T-cell (primary cell): ENCODE measurements around the gene CCDC88C. TPM values are rescaled to one million over a fixed set of nuclear protein-coding genes. Genes with fewer than 3 reads are reported as not detected.

Source experiments
- ATAC-seq, 4 experiments: fragments of 200-7000 bp in 3 of 4; fragments of 150-1000 bp in 1 of 4; cut with Tn5 transposase; replicated peaks in 1 of 4; 1 replicate in 3 of 4; 2 replicates in 1 of 4; pipeline ENCODE4 v1.10.0; 2021; ENCODE audit warnings: moderate library complexity in 3 of 4, mild to moderate bottlenecking in 2 of 4, moderate number of reproducible peaks in 1 of 4
- CTCF ChIA-PET, 2 donors: fragments of 300-600 bp; sonication (Branson Sonifier 250); formaldehyde crosslinking; loops; one replicate each; lab custom pipeline; 2022; ENCODE audit warnings: antibody characterized with exemption in 2 of 2; lab: Charles Lee
- POLR2A ChIA-PET, 2 donors: fragments of 300-600 bp; sonication (Branson Sonifier 250); formaldehyde crosslinking; loops; one replicate each; lab custom pipeline; 2022; ENCODE audit warnings: antibody characterized with exemption in 2 of 2; lab: Charles Lee
- DNase-seq, 35 experiments: peaks; one replicate each; pipeline versions ENCODE4 v3.0.0 to v3.0.0-alpha.2; 2013 to 2023
- H3K27ac ChIP-seq: one replicate; pipeline ENCODE4 v1.5.1; 2013; ENCODE audit warnings: low read length
- H3K27me3 ChIP-seq, 2 experiments: replicated peaks in 1 of 2; 1 replicate in 1 of 2; 2 replicates in 1 of 2; pipeline versions ENCODE4 v1.6.1 to v1.7.0; 2013; ENCODE audit warnings: low read length in 1 of 2, mixed read lengths in 1 of 2; ENCODE audit not compliant: control insufficient read depth in 2 of 2, insufficient read depth in 2 of 2; ENCODE audit errors: extremely low read depth in 1 of 2
- H3K36me3 ChIP-seq, 2 donors: 1 replicate in 1 of 2; 2 replicates in 1 of 2; pipeline versions ENCODE4 v1.6.1 to v1.7.0; 2013; ENCODE audit warnings: low read length in 1 of 2; ENCODE audit not compliant: control insufficient read depth in 2 of 2, insufficient read depth in 1 of 2; ENCODE audit errors: extremely low read depth in 1 of 2
- H3K4me1 ChIP-seq, 2 experiments: 1 replicate in 1 of 2; 2 replicates in 1 of 2; pipeline versions ENCODE4 v1.6.1 to v1.7.0; 2013; ENCODE audit warnings: low read length in 2 of 2, mixed read lengths in 1 of 2; ENCODE audit not compliant: insufficient read depth in 2 of 2, control insufficient read depth in 1 of 2; ENCODE audit errors: extremely low read depth in 1 of 2
- H3K4me3 ChIP-seq, 2 donors: 1 replicate in 1 of 2; 2 replicates in 1 of 2; pipeline versions ENCODE4 v1.5.1 to v1.7.0; 2013; ENCODE audit warnings: mild to moderate bottlenecking in 2 of 2, low read length in 1 of 2, moderate library complexity in 1 of 2; ENCODE audit not compliant: control insufficient read depth in 1 of 2; ENCODE audit errors: extremely low read depth in 1 of 2
- H3K9me3 ChIP-seq: 2 replicates; pipeline ENCODE4 v1.7.0; 2013
- H3K27ac Mint-ChIP-seq, 2 donors: one replicate each; pipeline ENCODE4 v1.8.0; 2020 to 2021; ENCODE audit warnings: mild to moderate bottlenecking in 2 of 2, mixed read lengths in 2 of 2
- H3K27me3 Mint-ChIP-seq, 2 donors: one replicate each; pipeline ENCODE4 v1.8.0; 2021 to 2022; ENCODE audit warnings: mixed read lengths in 2 of 2
- H3K36me3 Mint-ChIP-seq: one replicate; pipeline ENCODE4 v1.8.0; 2021; ENCODE audit warnings: mixed read lengths
- H3K4me1 Mint-ChIP-seq, 3 donors: one replicate each; pipeline ENCODE4 v1.8.0; 2020 to 2022; ENCODE audit warnings: mixed read lengths in 3 of 3, mild to moderate bottlenecking in 1 of 3
- H3K4me3 Mint-ChIP-seq, 3 donors: one replicate each; pipeline ENCODE4 v1.8.0; 2020 to 2022; ENCODE audit warnings: mild to moderate bottlenecking in 3 of 3, mixed read lengths in 3 of 3, moderate library complexity in 3 of 3
- H3K9me3 Mint-ChIP-seq, 3 donors: one replicate each; pipeline ENCODE4 v1.8.0; 2020 to 2022; ENCODE audit warnings: mixed read lengths in 3 of 3
- WGBS: methylation state at CpG from one replicate; pipeline ENCODE4 v1.1.5; 2013; ENCODE audit warnings: missing lambda C conversion rate; ENCODE audit not compliant: insufficient coverage; 5-methylcytosine and 5-hydroxymethylcytosine counted together
- total RNA-seq, 35 experiments: library from RNA in 6 of 35; stranded (reverse) in 6 of 35; fragments of 120-200 nt in 1 of 35; gene quantifications; one replicate each; pipeline versions ENCODE4 v1.2.1 to v1.2.4 and lab custom pipeline; 2013 to 2026

Gene CCDC88C
- total RNA-seq, 5 donors from 2014 or later (not counting 1 experiment from before 2014, with no cell fraction given): 260 to 368 (median 275) TPM

GRCh38 chr14:91245029-91245428 lies 172.6 kb downstream of the CCDC88C start:
- ATAC-seq: peak; percentile 27 to 58 (median 48)
- WGBS: 2% methylated on average over 5 of the region's 9 CpGs
- peaks cover 50 to 96% of the 10 kb centered on the region in 2 experiments for H3K4me1 ChIP-seq

GRCh38 chr14:91244501-91244901 lies 173.1 kb downstream of the CCDC88C start, which contains the start of gene GPR68:
Gene GPR68, minus strand, starts transcription at chr14:91244704. Its CDS starts 9,654 bp downstream, at chr14:91235050.
- no peaks in the 10 kb centered on the region for H3K27me3 ChIP-seq
- H3K4me1 ChIP-seq: peaks cover 49 to 95% of the 10 kb centered on the region in 2 experiments
- 15% methylated on average over 8 of the region's 12 CpGs for WGBS
- H3K4me1 Mint-ChIP-seq: peaks cover 85 to 93% (median 86%) of the 10 kb centered on the region in 3 donors
- peaks cover 0 to 4% (median 4%) of the 10 kb centered on the region in 3 donors for H3K9me3 Mint-ChIP-seq
- peaks cover 0 to 3% of the 10 kb centered on the region in 2 donors for H3K36me3 ChIP-seq
- no peaks in the 10 kb centered on the region for H3K27me3 Mint-ChIP-seq
- peaks cover 14% of the 10 kb centered on the region for H3K36me3 Mint-ChIP-seq
- peak within 1 kb of the TSS; percentile 89 to 90 for H3K27ac Mint-ChIP-seq
- peak in 2 of 4 experiments; percentile 9 to 22 for ATAC-seq
- POLR2A ChIA-PET: interaction anchor here (0.5 to 1.7 kb wide), 4 partner anchors 13 to 159 kb away, joined by 3 to 7 read pairs (median 6); no protein-coding TSS in a partner anchor
- H3K9me3 ChIP-seq: no peaks in the 10 kb centered on the region
- peak within 1 kb of the TSS; percentile 82 to 86 (median 85) for H3K4me3 Mint-ChIP-seq
- H3K4me3 ChIP-seq: peak within 1 kb of the TSS; percentile 54 to 63
- peak in 6 of 35 experiments; percentile 23 to 62 (median 34) for DNase-seq
- CTCF ChIA-PET: interaction anchor here (0.7 to 1.7 kb wide), 3 partner anchors 17 to 215 kb away, joined by 5 to 7 read pairs (median 6); no protein-coding TSS in a partner anchor
- peak within 1 kb of the TSS; percentile 99 for H3K27ac ChIP-seq

More at GRCh38 chr14:91245029-91245428, 172.6 kb downstream of the CCDC88C start:
- Histone ChIP-seq H3K27me3 (no peaks in the 10 kb centered on the region), H3K36me3 (peaks cover 0 to 3% of the 10 kb centered on the region in 2 donors), H3K9me3 (no peaks in the 10 kb centered on the region), H3K4me3 (peak overlapping the region in 1 of 2 donors; percentile 54), H3K27ac (peak overlapping the region; percentile 99)
- peak in 34 of 35 experiments; percentile 60 to 87 (median 75) for DNase-seq
- no peaks in the 10 kb centered on the region for H3K27me3 Mint-ChIP-seq
- peak overlapping the region; percentile 82 to 86 (median 85) for H3K4me3 Mint-ChIP-seq
- H3K9me3 Mint-ChIP-seq: peaks cover 0 to 4% (median 4%) of the 10 kb centered on the region in 3 donors
- CTCF ChIA-PET: interaction anchor here in 1 of 2 donors (1.0 to 1.7 kb wide), 2 partner anchors 18 to 72 kb away, joined by 3 to 6 read pairs; no protein-coding TSS in a partner anchor
- peak overlapping the region; percentile 89 to 90 for H3K27ac Mint-ChIP-seq
- POLR2A ChIA-PET: interaction anchor here (0.5 to 1.3 kb wide), 3 partner anchors 34 to 159 kb away, joined by 3 to 6 read pairs (median 6); no protein-coding TSS in a partner anchor
- peaks cover 14% of the 10 kb centered on the region for H3K36me3 Mint-ChIP-seq
- peaks cover 86 to 93% (median 86%) of the 10 kb centered on the region in 3 donors for H3K4me1 Mint-ChIP-seq

- Mint-ChIP-seq H3K4me3 (peak overlapping the region; percentile 82 to 86 (median 85)), H3K27ac (peak overlapping the region; percentile 89 to 90), H3K9me3 (peaks cover 0 to 4% (median 4%) of the 10 kb centered on the region in 3 donors), H3K27me3 (no peaks in the 10 kb centered on the region), H3K4me1 (peaks cover 92 to 98% (median 93%) of the 10 kb centered on the region in 3 donors), H3K36me3 (peaks cover 14% of the 10 kb centered on the region)
- DNase-seq (no peak), ATAC-seq (no peak)
- H3K4me3 ChIP-seq: peak overlapping the region; percentile 46 to 54
- ChIA-PET POLR2A (interaction anchor here (0.5 to 1.7 kb wide), 7 partner anchors 9 to 860 kb away, joined by 3 to 7 read pairs (median 3); no protein-coding TSS in a partner anchor), CTCF (interaction anchor here in 1 of 2 donors (0.5 to 1.5 kb wide), 8 partner anchors 10 to 632 kb away, joined by 3 to 7 read pairs (median 4); no protein-coding TSS in a partner anchor)
- 46% methylated on average over 3 of the region's 6 CpGs for WGBS
- peaks cover 0 to 3% of the 10 kb centered on the region in 2 donors for H3K36me3 ChIP-seq
- peak overlapping the region; percentile 99 for H3K27ac ChIP-seq
- no peaks in the 10 kb centered on the region for H3K9me3 ChIP-seq
- H3K4me1 ChIP-seq: peaks cover 49 to 94% of the 10 kb centered on the region in 2 experiments
- no peaks in the 10 kb centered on the region for H3K27me3 ChIP-seq
Measured at GRCh38 chr14:91243074-91243471, 174.5 kb downstream of the CCDC88C start.

GRCh38 chr14:91242635-91243034 lies 175.0 kb downstream of the CCDC88C start:
- no peaks in the 10 kb centered on the region for H3K9me3 ChIP-seq
- H3K27me3 ChIP-seq: no peaks in the 10 kb centered on the region
- Mint-ChIP-seq H3K27me3 (no peaks in the 10 kb centered on the region), H3K4me1 (peaks cover 92 to 98% (median 94%) of the 10 kb centered on the region in 3 donors), H3K27ac (peak overlapping the region; percentile 89 to 90), H3K4me3 (peak overlapping the region; percentile 82 to 86 (median 85)), H3K9me3 (peaks cover 0 to 4% (median 4%) of the 10 kb centered on the region in 3 donors), H3K36me3 (peaks cover 17% of the 10 kb centered on the region)
- DNase-seq (no peak), ATAC-seq (no peak)
- H3K36me3 ChIP-seq: peaks cover 0 to 3% of the 10 kb centered on the region in 2 donors
- POLR2A ChIA-PET: interaction anchor here in 1 of 2 donors (1.1 kb wide), 1 partner anchor 10 kb away, joined by 3 read pairs; no protein-coding TSS in a partner anchor
- WGBS: 20% methylated on average over 1 of the region's 4 CpGs
- CTCF ChIA-PET: interaction anchor here in 1 of 2 donors (0.8 to 1.5 kb wide), 5 partner anchors 10 to 48 kb away, joined by 3 to 6 read pairs (median 4); no protein-coding TSS in a partner anchor
- peak overlapping the region; percentile 99 for H3K27ac ChIP-seq
- H3K4me3 ChIP-seq: peak overlapping the region; percentile 46 to 54
- peaks cover 49 to 89% of the 10 kb centered on the region in 2 experiments for H3K4me1 ChIP-seq

GRCh38 chr14:91241863-91242262 lies 175.8 kb downstream of the CCDC88C start:
- Histone ChIP-seq H3K4me3 (peak overlapping the region; percentile 44 to 54), H3K4me1 (peaks cover 49 to 85% of the 10 kb centered on the region in 2 experiments), H3K27me3 (no peaks in the 10 kb centered on the region), H3K36me3 (peaks cover 0 to 3% of the 10 kb centered on the region in 2 donors), H3K9me3 (no peaks in the 10 kb centered on the region), H3K27ac (peak overlapping the region; percentile 99)
- POLR2A ChIA-PET: interaction anchor here (0.6 to 1.5 kb wide), 3 partner anchors 8 to 493 kb away, joined by 3 to 4 read pairs (median 3); no protein-coding TSS in a partner anchor
- 2% methylated on average over 7 of the region's 7 CpGs for WGBS
- Mint-ChIP-seq H3K9me3 (no peaks in the 10 kb centered on the region), H3K4me3 (peak overlapping the region; percentile 82 to 86 (median 85)), H3K36me3 (peaks cover 13% of the 10 kb centered on the region), H3K27me3 (no peaks in the 10 kb centered on the region), H3K4me1 (peaks cover 89 to 96% (median 91%) of the 10 kb centered on the region in 3 donors), H3K27ac (peak overlapping the region; percentile 89 to 90)
- CTCF ChIA-PET: interaction anchor here (0.6 to 0.8 kb wide), 4 partner anchors 10 to 173 kb away, joined by 3 to 6 read pairs (median 3); no protein-coding TSS in a partner anchor
- DNase-seq: peak in 4 of 35 experiments; percentile 35 to 66 (median 38)
- ATAC-seq: peak in 1 of 4 experiments; percentile 12

GRCh38 chr14:91238661-91239060 lies 179.0 kb downstream of the CCDC88C start:
- peak overlapping the region; percentile 77 to 84 for H3K27ac Mint-ChIP-seq
- H3K4me1 Mint-ChIP-seq: peaks cover 74 to 82% (median 79%) of the 10 kb centered on the region in 3 donors
- ATAC-seq (no peak), DNase-seq (no peak)
- peaks cover 31% of the 10 kb centered on the region for H3K36me3 Mint-ChIP-seq
- POLR2A ChIA-PET: interaction anchor here (0.9 to 1.1 kb wide), 2 partner anchors 8 to 13 kb away, joined by 3 read pairs; no protein-coding TSS in a partner anchor
- Histone ChIP-seq H3K36me3 (peaks cover 0 to 14% of the 10 kb centered on the region in 2 donors), H3K9me3 (no peaks in the 10 kb centered on the region), H3K27ac (peak overlapping the region; percentile 28), H3K4me1 (peaks cover 24 to 73% of the 10 kb centered on the region in 2 experiments), H3K27me3 (no peaks in the 10 kb centered on the region), H3K4me3 (no peak overlapping the region)
- CTCF ChIA-PET: no interaction called here
- peak overlapping the region in 1 of 3 donors; percentile 49 for H3K4me3 Mint-ChIP-seq
- no peaks in the 10 kb centered on the region for H3K9me3 Mint-ChIP-seq
- 89% methylated on average over 4 of the region's 8 CpGs for WGBS
- no peaks in the 10 kb centered on the region for H3K27me3 Mint-ChIP-seq
